SH-SY5Y (cell line): ENCODE data around the gene SLC19A1.

Source experiments
- GATA2 ChIP-seq: IDR thresholded peaks from 2 replicates; pipeline ENCODE4 v1.6.1; 2011; ENCODE audit warnings: mild to moderate bottlenecking, low read depth, low read length
- GATA3 ChIP-seq: IDR thresholded peaks from 2 replicates; pipeline ENCODE4 v1.6.1; 2011; ENCODE audit warnings: low read depth, mild to moderate bottlenecking, low read length, moderate library complexity

GRCh38 chr21:45584786-45585185 is 42.5 kb upstream of the SLC19A1 start:
- no peak for TF ChIP-seq GATA2
- no peak for TF ChIP-seq GATA3
